Epidermal melanocyte (primary cell): Measurements from ENCODE around the gene RBPJ.

Experiments
- DNase-seq: peaks from one replicate; pipeline ENCODE4 v3.0.0; 2011; ENCODE audit warnings: low spot score; ENCODE audit not compliant: insufficient read length

Gene RBPJ

GRCh38 chr4:26413582-26413981 lies 92.8 kb downstream of the RBPJ start:
- DNase-seq: no peak

DNA sequence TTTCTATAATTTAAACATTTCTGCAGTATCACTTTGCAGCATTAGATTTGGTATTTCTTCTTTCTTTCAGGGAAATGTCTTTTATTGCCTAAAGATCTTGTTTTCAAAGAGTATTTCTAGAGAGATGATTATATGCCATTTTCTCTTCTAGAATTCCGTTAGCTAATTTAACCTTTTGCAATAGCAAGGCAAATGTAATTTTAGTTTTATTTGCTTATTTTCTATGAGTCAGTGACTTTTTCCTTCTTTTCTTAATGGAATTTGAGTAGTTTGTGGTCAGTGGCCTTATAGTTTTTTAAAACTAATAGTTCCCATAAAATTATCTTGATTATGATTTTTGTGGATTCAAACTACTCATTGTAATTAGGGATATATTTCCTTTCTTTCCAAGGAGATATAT lies 97.3 kb downstream of the RBPJ start:
- no peak for DNase-seq

DNA sequence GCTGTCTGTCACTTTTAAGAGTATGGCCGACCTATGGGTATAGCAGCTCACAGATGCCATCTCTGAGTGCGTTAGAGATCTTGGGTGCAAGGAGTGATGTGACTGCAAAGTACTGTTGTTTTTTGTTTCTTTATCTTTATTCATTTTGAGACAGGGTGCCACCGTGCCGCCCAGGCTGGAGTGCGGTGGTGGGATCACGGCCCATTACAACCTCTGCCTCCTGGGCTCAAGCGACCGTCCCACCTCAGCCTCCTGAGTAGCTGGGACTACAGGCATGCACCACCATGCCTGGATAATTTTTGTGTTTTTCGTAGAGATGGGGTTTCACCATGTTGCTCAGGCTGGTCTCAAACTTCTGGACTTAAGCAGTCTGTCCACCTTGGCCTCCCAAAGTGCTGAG lies 98.0 kb downstream of the RBPJ start:
- no peak for DNase-seq

DNA sequence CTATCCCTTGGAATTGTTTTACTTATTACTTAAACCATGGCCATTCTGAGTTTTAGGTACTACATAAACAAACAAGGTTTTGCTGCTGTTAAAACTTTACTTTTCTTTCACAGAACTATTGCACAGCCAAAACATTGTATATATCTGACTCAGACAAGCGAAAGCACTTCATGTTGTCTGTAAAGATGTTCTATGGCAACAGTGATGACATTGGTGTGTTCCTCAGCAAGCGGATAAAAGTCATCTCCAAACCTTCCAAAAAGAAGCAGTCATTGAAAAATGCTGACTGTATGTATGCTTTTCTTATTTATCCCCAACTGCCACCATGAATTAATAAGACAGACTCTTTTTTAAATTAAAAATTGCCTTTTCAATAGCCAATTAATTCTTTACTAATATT lies 99.6 kb downstream of the RBPJ start:
- no peak for DNase-seq

DNA sequence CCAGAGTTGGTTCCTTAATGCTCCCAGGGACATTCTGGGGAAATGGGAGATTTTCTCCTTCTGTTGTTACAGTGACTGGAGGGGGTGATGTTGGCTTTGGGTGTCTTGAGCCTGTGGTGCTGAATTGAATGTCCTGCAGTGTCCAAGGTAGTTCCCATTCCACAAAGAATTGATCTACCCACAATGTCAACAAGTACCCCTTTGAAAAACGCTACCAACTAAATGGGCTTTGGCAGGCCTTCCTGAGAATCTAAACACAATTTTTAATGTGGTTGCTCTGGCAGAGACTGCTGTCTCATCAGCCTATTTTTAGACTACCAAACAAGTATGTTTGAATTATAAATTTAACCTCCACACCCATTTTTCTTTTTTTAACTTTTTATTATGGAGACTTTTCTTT lies 100.1 kb downstream of the RBPJ start:
- DNase-seq: no peak

DNA sequence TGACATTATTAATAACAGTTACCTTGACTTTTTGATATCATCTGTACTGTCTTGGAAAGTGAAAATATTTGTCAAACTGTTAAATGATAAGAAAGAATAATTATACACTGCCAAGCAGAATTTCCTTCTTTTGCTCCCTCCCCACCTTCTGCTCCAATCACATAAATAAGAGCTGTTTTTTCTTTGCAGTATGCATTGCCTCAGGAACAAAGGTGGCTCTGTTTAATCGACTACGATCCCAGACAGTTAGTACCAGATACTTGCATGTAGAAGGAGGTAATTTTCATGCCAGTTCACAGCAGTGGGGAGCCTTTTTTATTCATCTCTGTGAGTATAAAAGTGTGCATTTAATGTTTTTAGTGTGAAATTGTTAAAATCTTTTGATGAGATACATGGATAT lies 103.3 kb downstream of the RBPJ start:
- no peak for DNase-seq

DNA sequence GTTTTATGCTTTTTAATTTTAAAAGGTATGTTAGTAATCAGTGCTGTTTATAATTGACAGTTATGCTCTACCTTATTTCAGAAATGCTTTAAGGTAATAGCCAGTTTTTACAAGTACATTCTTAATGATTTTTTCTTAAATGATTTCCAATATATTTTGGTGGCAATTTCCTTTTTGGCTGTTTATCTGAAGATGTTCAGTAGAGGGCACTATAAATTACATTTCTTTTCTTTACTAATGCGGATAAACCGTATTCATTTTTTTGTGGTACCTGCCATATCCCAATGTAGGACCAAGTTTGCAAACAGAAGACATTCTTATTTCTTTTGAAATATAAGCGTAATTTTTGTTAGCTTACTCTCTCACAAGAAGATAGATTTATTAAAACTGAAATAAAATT lies 104.0 kb downstream of the RBPJ start:
- DNase-seq: no peak

- DNase-seq: no peak
These were observed 105.1 kb downstream of the RBPJ start for GRCh38 chr4:26425953-26426352.

DNA sequence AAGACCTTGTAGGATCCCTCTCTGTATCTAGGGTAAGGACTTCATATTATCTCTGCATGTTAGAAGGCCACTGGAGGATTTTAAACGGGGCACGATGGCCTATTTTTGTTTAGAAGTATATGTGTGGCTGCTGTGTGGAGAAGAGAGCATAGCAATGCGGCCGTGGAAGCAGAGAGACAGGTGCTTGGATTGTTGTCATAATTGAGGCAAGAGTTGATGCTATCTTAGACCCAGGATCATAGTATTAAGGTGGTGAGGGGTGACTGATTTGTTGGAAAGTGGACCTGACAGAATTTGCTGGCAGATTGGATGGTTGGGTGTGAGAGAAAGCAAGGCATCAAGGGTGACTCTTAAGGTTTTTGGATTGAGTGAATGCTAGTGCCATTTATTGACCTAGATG lies 106.1 kb downstream of the RBPJ start:
- no peak for DNase-seq

DNA sequence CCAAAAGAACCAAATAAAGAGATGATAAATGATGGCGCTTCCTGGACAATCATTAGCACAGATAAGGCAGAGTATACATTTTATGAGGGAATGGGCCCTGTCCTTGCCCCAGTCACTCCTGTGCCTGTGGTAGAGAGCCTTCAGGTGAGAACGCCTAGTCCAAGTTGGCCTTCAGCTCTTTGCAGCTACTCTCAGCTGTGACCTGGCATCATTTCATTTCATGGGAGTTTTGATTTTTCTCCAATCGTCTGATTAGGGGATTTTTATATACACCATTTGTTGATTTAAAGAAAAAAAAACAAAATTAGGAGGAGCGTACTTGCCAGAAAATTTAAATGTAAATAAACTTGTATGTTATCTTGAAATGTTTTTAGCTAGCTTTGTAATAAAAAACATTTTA lies 109.1 kb downstream of the RBPJ start:
- DNase-seq: no peak

DNA sequence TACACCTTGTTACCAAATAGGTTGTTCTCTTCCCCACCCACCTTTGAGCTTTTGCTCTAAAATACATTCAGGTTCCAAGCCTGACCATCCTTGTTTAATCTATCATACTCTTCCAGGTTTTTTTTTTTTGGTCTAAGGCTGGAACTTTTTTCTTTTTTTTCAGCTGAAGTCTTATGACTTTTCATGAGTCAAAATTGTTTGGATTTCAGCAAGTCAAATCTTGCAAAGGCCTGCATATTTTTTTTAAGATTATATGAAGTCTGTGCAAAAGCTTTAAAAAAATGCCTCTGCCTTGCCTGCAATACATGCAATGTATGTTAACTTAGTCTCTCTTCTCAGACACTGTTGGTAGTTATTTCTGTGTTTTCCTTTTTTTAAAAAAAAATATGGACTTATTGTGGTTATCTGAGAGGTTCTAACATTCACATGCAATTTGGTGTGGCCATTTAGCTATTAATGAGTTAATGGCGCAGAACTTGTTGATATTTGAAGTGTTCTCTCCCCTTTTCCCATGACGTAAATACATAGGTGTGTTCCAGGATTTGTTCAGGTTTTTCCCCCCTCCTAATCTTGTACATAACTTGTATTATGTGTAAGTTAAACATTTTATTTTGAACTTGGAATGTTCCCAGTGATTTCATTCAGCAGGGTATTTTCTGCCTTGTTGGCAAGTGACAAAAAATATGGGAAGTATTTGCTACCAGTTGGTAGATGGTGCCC lies 110.8 kb downstream of the RBPJ start:
- no peak for DNase-seq

GRCh38 chr4:26432419-26432818 lies 111.6 kb downstream of the RBPJ start:
- DNase-seq: no peak

DNA sequence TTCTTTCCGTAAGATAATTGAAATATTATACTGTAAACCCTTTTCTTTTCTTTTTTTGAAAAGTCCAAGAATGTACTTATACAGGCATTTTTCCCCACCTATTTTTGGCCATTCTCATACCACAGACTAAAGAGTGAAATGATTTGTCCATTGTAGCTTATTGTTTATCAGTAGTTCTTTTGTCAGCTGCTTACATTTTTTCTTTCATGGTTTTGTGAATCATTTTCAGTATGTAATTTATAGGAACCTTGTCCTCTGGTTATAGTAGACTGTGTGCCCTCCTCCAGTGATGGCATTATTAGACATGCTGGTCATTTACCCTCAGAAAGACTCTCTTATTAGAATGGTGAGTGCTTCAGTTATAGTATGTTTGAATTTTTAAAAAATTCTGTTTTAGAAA lies 112.7 kb downstream of the RBPJ start:
- DNase-seq: no peak

GRCh38 chr4:26434030-26434639 lies 113.3 kb downstream of the RBPJ start:
- DNase-seq: no peak

GRCh38 chr4:26441102-26441501 lies 120.3 kb downstream of the RBPJ start:
- DNase-seq: no peak

GRCh38 chr4:26441771-26442170 lies 121.0 kb downstream of the RBPJ start:
- DNase-seq: no peak

- no peak for DNase-seq
These were observed 126.6 kb downstream of the RBPJ start for GRCh38 chr4:26447378-26447777.

DNA sequence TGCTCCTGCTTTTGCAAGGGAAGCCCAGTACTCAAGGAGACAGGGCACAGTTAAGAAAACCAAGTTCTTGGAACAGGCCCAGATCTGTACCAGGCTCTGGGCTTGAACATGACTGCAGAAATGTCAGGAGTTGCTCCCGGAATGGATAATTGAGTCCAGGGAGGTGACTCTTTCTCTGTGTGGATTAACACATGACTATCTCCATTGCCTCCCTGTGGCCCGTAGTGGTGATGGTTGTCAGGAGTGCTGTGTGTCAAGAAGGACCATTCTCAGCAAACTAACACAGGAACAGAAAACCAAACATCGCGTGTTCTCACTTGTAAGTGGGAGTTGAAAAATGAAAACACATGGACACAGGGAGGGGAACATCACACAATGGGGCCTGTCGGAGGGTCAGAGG lies 129.6 kb downstream of the RBPJ start:
- DNase-seq: no peak

DNA sequence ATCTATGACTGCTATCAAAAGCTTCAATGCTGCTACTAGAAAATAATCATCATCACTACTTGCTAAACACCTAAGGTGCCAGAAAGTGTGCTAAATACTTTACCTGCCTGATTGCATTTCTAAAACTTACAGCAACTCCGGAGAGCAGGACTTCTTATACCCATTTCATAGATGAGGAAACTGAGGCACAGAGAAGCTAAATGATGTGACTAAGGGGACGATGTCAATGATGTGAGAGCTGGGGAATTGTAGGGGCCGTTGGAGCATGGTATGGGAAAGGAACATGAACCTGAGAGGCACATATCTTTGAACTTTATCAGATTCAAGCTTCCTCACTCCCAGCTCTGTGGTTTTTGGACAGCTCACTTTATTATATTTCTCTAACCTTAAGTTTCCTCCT lies 130.8 kb downstream of the RBPJ start:
- DNase-seq: no peak

DNA sequence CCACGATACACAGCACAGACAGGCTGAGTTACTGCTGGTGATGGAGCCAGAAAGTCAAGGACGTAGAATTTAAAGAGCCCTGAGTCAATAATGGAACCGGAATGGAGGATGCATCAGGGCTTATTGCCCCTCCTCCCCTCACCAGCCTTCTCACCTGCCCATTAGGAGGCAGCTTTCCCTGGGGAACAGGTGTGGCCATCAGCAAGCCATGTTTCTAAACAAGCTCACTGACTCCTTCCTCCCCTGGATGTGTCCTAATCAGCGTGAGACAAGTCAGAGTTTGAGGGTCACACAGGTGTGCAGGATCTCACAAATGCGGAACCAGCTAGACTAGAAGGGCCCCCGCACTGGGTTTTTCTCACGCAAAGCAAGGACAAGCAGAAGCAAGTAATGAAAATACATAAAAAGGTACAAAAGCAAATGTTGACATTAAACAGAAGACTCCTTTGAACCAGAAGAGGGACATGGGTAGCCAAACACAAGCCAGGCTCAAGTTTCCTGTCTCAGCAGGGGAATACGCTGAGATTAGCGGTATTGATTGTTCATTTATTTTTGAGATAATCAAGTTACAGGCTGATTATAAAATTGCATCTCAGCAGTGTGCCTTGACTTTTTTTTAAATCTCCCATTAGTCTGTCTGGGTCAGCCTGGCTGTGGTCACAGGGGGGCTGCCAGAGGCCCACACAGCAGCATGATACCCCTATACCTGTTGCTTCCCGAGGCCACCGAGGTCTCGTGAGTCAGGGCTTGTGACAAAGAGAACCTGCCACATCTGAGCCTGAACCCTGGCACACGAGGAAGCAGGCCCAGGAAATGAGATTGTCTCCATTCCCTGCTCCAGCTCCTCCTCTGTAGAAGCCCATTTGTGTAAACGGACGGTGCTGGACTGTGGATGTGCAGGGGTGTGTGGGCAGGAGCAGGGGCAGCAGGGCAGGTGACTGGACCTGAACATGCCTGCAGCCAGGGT lies 132.0 kb downstream of the RBPJ start:
- no peak for DNase-seq

- no peak for DNase-seq
These were observed 134.1 kb downstream of the RBPJ start for GRCh38 chr4:26454961-26455360.

DNA sequence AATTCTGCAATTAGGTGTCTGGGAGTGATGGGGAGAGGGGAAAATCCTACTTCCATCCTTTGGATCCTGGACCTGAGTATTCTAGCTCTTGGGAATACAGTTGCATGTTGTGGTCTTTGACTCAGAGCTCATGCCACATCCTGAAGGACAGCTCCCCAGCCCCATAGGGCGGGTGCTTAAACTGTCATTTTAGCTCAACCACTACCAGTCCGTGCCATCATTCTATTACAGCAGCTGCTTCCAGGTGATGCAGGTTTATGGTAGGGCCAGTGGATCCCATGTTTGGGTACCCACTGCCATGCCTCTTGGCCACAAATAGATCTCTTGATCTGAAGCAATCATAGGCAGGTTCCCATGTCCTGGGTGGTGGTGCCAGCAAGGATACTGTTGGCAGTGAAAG lies 134.8 kb downstream of the RBPJ start:
- DNase-seq: no peak
